SK-MEL-5 (cell line): Measurements from ENCODE around the gene EGFL7. TPM values are rescaled to one million over a fixed set of nuclear protein-coding genes. Genes with fewer than 3 reads are reported as not detected.

Experiments
- DNase-seq: peaks from one replicate; pipeline ENCODE4 v3.0.0-alpha.2; 2016; ENCODE audit warnings: low read depth, low spot score
- in situ Hi-C: cut with HindIII; loops from 2 replicates; pipeline ENCODE4 v1.10.0; 2016; ENCODE audit warnings: low sequenced_read_pairs, high pct_unique_total_duplicates, low pct_unique_long_range_greater_than_20kb
- total RNA-seq: library from RNA; depleted of rRNA; stranded (reverse); fragments of >200 nt; shearing (Covaris generic); gene quantifications from 2 replicates; pipeline ENCODE4 v1.2.3, GENCODE V29; 2014

Gene EGFL7
- total RNA-seq, 1 experiment from 2014 or later = 61.5 TPM

- in situ Hi-C loops = no loop called here
Observed at GRCh38 chr9:136667214-136667939, 4.7 kb downstream of the EGFL7 start.

GRCh38 chr9:136667940-136668760, 5.4 kb downstream of the EGFL7 start:
- no peak for DNase-seq
- in situ Hi-C loops = no loop called here

More at GRCh38 chr9:136667214-136667939, 4.7 kb downstream of the EGFL7 start:
- DNase-seq = no peak

- peak; percentile 26 for DNase-seq
- in situ Hi-C loops = no loop called here
Observed at GRCh38 chr9:136668983-136669790, 6.5 kb downstream of the EGFL7 start.

- in situ Hi-C loops = no loop called here
Observed at GRCh38 chr9:136669791-136670464, 7.2 kb downstream of the EGFL7 start.

GRCh38 chr9:136670576-136671253, 8.0 kb downstream of the EGFL7 start:
- no peak for DNase-seq
- in situ Hi-C loops = no loop called here

More at GRCh38 chr9:136669791-136670464, 7.2 kb downstream of the EGFL7 start:
- no peak for DNase-seq

- DNase-seq = no peak
- in situ Hi-C loops = no loop called here
Observed at GRCh38 chr9:136671254-136671614, 8.5 kb downstream of the EGFL7 start.

- peak; percentile 45 for DNase-seq
- in situ Hi-C loops = no loop called here
Observed at GRCh38 chr9:136671646-136672430, 9.1 kb downstream of the EGFL7 start.

DNA sequence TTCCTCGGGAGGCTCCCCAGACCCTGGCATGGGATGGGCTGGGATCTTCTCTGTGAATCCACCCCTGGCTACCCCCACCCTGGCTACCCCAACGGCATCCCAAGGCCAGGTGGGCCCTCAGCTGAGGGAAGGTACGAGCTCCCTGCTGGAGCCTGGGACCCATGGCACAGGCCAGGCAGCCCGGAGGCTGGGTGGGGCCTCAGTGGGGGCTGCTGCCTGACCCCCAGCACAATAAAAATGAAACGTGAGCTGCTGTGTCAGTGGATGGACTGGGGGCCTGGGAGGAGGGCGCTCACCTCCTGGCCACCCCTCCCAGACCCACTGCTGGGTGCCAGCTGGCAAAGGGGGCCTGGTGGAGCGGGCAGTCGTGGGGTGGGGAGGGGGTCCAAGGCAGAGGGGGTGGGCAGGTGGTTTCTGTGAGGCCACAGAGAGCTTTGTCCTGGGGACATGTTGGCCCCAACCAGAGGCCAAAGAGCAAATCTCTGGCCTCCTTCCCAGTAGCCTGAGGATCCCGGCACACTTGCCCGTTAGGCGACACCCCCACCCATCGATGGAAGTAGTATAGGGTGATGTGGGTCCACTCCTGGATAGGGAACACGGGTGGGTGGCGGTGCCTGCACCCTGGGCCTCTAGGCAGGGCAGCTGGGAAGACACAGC, 9.8 kb downstream of the EGFL7 start:
- no peak for DNase-seq
- in situ Hi-C loops = no loop called here

DNA sequence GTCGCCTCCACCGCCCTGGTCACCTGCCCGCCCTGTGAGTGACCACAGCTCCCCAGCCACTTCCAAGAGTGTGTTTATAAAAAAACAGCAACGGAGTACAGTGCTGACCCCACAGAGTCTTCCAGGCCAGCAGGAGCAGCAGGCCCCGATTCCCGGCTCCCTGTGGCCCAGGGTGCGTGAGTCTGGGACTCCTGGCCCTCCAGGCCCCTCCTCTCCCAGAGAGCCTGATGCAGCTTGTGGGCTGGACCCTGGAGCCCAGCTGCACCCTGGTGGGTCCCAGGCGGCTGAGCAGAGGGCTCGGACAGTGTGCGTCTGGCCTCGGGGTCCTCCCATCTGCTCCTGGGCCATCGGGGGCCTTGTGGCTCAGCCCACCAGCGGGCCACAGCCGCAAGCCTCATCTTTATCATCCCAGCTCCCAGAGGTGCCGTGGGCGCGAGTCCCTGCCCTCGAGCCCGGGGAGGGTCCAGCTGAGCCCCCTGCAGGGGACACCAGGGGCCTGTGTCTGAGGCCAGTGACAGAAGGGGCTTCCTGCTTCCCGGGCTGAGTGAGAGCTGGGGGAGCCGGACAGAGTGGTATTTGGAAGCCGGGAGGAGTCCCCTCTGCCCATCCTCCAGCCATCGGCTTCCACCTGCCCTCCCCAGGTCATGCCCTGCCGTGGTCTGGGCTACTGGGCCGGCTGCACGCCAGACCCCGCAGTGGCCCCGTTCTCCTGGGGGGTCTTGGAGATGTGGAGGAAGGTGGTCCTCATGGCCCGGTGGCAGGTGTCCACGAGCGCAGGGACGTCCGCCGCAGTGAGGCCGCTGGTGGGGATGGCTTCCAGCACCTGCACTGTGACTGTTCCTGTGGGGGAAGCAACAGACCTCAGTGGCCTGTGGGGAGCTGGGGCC, 10.6 kb downstream of the EGFL7 start:
- DNase-seq = no peak
- in situ Hi-C loops = no loop called here

GRCh38 chr9:136673975-136674785, 11.5 kb downstream of the EGFL7 start:
- in situ Hi-C loops = no loop called here
- no peak for DNase-seq

DNA sequence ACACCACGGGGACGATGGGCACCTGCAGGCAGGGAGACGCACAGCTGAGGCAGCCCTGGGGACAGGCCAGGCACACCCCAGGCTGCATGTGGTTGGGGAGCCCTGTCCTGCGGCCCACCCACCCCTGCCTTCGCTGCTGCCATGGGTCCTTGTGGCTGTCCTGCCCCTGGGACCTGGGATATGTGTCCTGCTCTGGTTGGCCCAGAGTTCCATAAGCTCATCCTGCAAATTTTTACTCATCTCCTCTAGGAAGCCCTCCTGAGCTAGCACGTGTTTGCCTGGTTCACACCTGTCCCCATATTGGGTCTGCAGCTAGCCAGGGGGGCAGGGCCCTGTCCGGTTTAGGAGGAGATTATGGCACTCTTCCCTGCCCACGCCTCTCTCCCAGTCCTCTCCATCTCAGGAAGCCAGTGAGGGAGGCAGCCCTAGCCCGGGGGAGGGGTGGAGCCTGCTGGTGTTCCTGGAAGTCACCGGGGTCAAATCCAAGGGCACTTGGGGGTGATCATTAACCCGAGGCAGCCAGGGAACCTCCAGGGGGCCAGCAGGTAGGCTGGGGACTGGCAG, 12.2 kb downstream of the EGFL7 start:
- no peak for DNase-seq
- in situ Hi-C loops = no loop called here

- in situ Hi-C loops = no loop called here
- no peak for DNase-seq
Observed at GRCh38 chr9:136675477-136676296, 13.0 kb downstream of the EGFL7 start.

DNA sequence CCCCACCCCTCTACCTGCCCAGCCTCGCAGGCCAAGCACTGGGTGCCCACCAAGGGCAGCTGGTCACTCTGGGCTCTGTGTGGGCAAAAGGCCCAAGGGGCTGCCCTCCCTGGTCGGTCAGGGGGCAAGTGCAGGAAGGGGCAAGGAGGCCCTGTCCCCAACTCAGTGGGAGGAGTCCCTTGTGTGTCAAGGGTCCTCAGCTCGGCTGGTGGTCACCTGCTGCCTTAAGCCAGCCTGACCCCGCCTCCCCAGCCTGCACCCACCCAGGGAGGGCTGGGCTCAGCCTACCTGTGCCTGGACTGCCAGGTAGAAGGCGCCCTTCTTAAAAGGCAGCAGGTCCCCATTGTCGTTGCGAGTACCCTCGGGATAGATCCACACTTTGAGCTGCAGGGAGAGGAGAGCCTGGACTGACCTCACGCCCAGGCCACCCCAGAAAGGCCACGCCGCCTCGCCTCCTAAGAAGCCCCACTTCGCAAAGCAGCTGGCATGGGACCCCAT, 13.6 kb downstream of the EGFL7 start:
- DNase-seq = no peak
- in situ Hi-C loops = no loop called here
